ENCODE data around the gene P2RY6. TPM values are rescaled to one million over a fixed set of nuclear protein-coding genes. Genes with fewer than 3 reads are reported as not detected.

P2RY6 gene
- total RNA-seq, 2 experiments from 2014 or later = not detected

- ChIA-PET CTCF (no interaction called here), POLR2A (no interaction called here)
- Mint-ChIP-seq H3K27ac (no peak overlapping the region), H3K4me1 (ENCODE audit: low read depth) (no peaks in the 10 kb centered on the region), H3K36me3 (ENCODE audit: low read depth) (no peaks in the 10 kb centered on the region), H3K4me3 (no peak overlapping the region), H3K27me3 (no peaks in the 10 kb centered on the region), H3K9me3 (no peaks in the 10 kb centered on the region)
- H3K4me3 ChIP-seq (ENCODE audit: low read length) = no peak overlapping the region
- peaks cover 9% of the 10 kb centered on the region for H3K4me1 ChIP-seq (ENCODE audit: insufficient read depth, low read length)
- DNase-seq = no peak
- ATAC-seq (ENCODE audit: poor library complexity) = no peak
- H3K27me3 ChIP-seq (ENCODE audit: control insufficient read depth in 1 of 2, insufficient read depth in 2 of 2, low read length in 2 of 2) = no peaks in the 10 kb centered on the region
- no peak overlapping the region for H3K27ac ChIP-seq (ENCODE audit: low read depth in 1 of 2, low read length in 2 of 2)
- TF ChIP-seq CTCF (IDR thresholded peaks at IDR 0.05) = no peak
- no peaks in the 10 kb centered on the region for H3K36me3 ChIP-seq (ENCODE audit: insufficient read depth, low read length)
- intact Hi-C loops (cut with DNase I, micrococcal nuclease) = no loop called here
- H3K9me3 ChIP-seq (ENCODE audit: control insufficient read depth in 1 of 2, insufficient read depth in 1 of 2, low read length in 2 of 2) = no peaks in the 10 kb centered on the region
Measured at GRCh38 chr11:73246303-73246702, 25.8 kb upstream of the P2RY6 start.

GRCh38 chr11:73248526-73249185 is 23.5 kb upstream of the P2RY6 start:
- no peak overlapping the region for H3K27ac ChIP-seq (ENCODE audit: low read depth in 1 of 2, low read length in 2 of 2)
- Mint-ChIP-seq H3K36me3 (ENCODE audit: low read depth) (no peaks in the 10 kb centered on the region), H3K4me1 (ENCODE audit: low read depth) (no peaks in the 10 kb centered on the region), H3K27me3 (no peaks in the 10 kb centered on the region), H3K9me3 (no peaks in the 10 kb centered on the region), H3K4me3 (no peak overlapping the region), H3K27ac (no peak overlapping the region)
- no peaks in the 10 kb centered on the region for H3K27me3 ChIP-seq (ENCODE audit: control insufficient read depth in 1 of 2, insufficient read depth in 2 of 2, low read length in 2 of 2)
- DNase-seq = no peak
- ATAC-seq (ENCODE audit: poor library complexity) = no peak
- intact Hi-C loops (cut with DNase I, micrococcal nuclease) = no loop called here
- no peaks in the 10 kb centered on the region for H3K4me1 ChIP-seq (ENCODE audit: insufficient read depth, low read length)
- no peak for TF ChIP-seq CTCF (IDR thresholded peaks at IDR 0.05)
- ChIA-PET CTCF (no interaction called here), POLR2A (no interaction called here)
- no peaks in the 10 kb centered on the region for H3K36me3 ChIP-seq (ENCODE audit: insufficient read depth, low read length)
- H3K4me3 ChIP-seq (ENCODE audit: low read length) = no peak overlapping the region
- H3K9me3 ChIP-seq (ENCODE audit: control insufficient read depth in 1 of 2, insufficient read depth in 1 of 2, low read length in 2 of 2) = no peaks in the 10 kb centered on the region

- Mint-ChIP-seq H3K27ac (no peak overlapping the region), H3K4me1 (ENCODE audit: low read depth) (no peaks in the 10 kb centered on the region), H3K36me3 (ENCODE audit: low read depth) (no peaks in the 10 kb centered on the region), H3K9me3 (no peaks in the 10 kb centered on the region), H3K4me3 (no peak overlapping the region), H3K27me3 (no peaks in the 10 kb centered on the region)
- DNase-seq = no peak
- Histone ChIP-seq H3K36me3 (ENCODE audit: insufficient read depth, low read length) (no peaks in the 10 kb centered on the region), H3K27me3 (ENCODE audit: control insufficient read depth in 1 of 2, insufficient read depth in 2 of 2, low read length in 2 of 2) (no peaks in the 10 kb centered on the region), H3K9me3 (ENCODE audit: control insufficient read depth in 1 of 2, insufficient read depth in 1 of 2, low read length in 2 of 2) (no peaks in the 10 kb centered on the region), H3K4me1 (ENCODE audit: insufficient read depth, low read length) (no peaks in the 10 kb centered on the region), H3K4me3 (ENCODE audit: low read length) (no peak overlapping the region), H3K27ac (ENCODE audit: low read depth in 1 of 2, low read length in 2 of 2) (no peak overlapping the region)
- no peak for TF ChIP-seq CTCF (IDR thresholded peaks at IDR 0.05)
- ChIA-PET CTCF (no interaction called here), POLR2A (no interaction called here)
- ATAC-seq (ENCODE audit: poor library complexity) = peak; percentile 43
- intact Hi-C loops (cut with DNase I, micrococcal nuclease) = no loop called here
Measured at GRCh38 chr11:73249304-73249703, 22.8 kb upstream of the P2RY6 start.
